HG03103 (cell line): ENCODE data around the gene DNAH11.
A peak's percentile ranks its signal among the peaks of the same experiment; 100 is the strongest.

Experiments
- ATAC-seq: cut with Tn5 transposase; IDR thresholded peaks from one replicate; pipeline ENCODE4 v1.9.1; 2021; ENCODE audit warnings: low read depth; ENCODE audit not compliant: unreplicated experiment

The DNAH11 gene

GRCh38 chr7:21547501-21547900 is 4.7 kb downstream of the DNAH11 start:
- ATAC-seq = no peak

- no peak for ATAC-seq
Observed at GRCh38 chr7:21548491-21548890, 5.7 kb downstream of the DNAH11 start.

- ATAC-seq = no peak
Observed at GRCh38 chr7:21550076-21550475, 7.2 kb downstream of the DNAH11 start.

- ATAC-seq = no peak
Observed at GRCh38 chr7:21550821-21551531, 8.1 kb downstream of the DNAH11 start.

DNA sequence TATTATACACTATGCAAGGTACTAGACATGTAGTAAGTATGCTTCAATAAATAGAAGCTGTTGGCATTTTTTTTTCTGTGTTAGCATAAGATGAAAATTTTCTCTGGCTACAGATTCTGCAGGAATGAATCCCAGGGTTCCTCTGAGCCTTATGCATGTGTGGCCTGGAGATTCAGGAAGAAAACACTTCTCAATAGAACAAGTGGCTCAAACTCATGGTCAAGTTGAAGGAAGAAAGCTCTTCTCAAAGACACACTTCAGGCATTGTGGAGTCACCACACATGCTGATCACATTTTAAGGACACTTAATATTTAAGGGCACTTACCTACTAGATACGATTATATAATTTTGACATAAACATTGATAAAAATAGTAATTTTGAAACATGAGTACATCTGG is 19.5 kb downstream of the DNAH11 start:
- no peak for ATAC-seq

- ATAC-seq = no peak
Observed at GRCh38 chr7:21565614-21566013, 22.8 kb downstream of the DNAH11 start.

GRCh38 chr7:21566094-21566493 is 23.3 kb downstream of the DNAH11 start:
- ATAC-seq = no peak

DNA sequence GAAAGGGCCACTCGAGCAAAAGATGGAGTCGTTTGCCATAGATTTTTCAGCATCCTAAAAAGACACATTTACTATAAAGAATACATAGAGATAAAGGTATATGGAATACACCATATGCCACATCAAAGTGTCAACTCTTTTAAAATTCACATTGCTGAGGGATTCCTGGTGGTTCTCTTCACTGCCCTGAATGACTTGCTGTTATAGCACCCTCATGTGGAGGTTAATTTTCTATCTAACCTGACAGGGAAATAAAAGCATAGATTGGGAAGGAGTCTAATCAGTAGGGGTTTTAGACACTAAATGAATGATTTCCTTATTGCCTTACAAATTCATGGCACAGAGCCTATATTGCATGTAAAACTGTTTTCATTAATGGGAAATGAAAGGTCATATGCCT is 25.9 kb downstream of the DNAH11 start:
- no peak for ATAC-seq

GRCh38 chr7:21572331-21573313 is 29.8 kb downstream of the DNAH11 start:
- ATAC-seq = no peak

DNA sequence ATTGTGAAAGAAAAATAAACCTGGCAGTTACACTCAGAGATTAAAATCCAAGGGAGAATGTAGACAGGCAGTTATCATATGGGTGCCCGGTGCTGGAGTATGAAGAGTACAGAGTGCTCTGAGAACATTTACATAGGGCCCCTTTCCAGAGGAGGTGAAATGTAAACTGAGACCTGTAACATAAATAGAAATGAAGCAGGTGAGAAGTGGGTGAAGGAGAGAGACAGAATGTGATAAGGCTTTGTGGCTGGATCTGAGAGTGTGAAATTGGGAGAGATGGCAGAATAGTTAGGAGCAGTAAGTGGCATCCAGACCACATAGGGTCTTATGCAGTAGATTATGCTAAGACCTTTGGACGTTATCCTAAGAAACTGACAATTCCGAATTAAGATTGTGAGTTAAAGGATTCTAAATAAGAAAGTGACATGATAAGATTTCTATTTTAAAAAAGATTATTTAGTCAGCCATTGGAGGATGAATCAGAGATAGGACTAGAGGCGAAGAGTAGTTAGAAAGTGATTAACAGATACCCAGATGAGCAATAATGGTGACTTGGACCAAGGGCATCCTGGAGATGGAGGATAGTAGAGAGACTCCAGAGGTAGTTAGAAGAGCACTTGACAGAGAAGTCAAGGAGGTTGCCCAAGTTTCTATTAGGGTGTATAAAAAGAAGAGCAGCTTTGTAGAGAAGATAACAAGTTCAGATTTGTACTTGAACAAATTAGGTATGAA is 36.7 kb downstream of the DNAH11 start:
- peak; percentile 21 for ATAC-seq

- peak; percentile 51 for ATAC-seq
Observed at GRCh38 chr7:21580073-21580521, 37.3 kb downstream of the DNAH11 start.

- ATAC-seq = no peak
Observed at GRCh38 chr7:21585070-21585724, 42.4 kb downstream of the DNAH11 start.

GRCh38 chr7:21587139-21587784 is 44.4 kb downstream of the DNAH11 start:
- no peak for ATAC-seq

GRCh38 chr7:21596801-21597200 is 54.0 kb downstream of the DNAH11 start:
- ATAC-seq = no peak

GRCh38 chr7:21603462-21603861 is 60.6 kb downstream of the DNAH11 start:
- ATAC-seq = no peak

GRCh38 chr7:21603972-21604749 is 61.3 kb downstream of the DNAH11 start:
- no peak for ATAC-seq

- ATAC-seq = no peak
Observed at GRCh38 chr7:21605008-21605585, 62.3 kb downstream of the DNAH11 start.

- ATAC-seq = no peak
Observed at GRCh38 chr7:21608465-21608864, 65.6 kb downstream of the DNAH11 start.

DNA sequence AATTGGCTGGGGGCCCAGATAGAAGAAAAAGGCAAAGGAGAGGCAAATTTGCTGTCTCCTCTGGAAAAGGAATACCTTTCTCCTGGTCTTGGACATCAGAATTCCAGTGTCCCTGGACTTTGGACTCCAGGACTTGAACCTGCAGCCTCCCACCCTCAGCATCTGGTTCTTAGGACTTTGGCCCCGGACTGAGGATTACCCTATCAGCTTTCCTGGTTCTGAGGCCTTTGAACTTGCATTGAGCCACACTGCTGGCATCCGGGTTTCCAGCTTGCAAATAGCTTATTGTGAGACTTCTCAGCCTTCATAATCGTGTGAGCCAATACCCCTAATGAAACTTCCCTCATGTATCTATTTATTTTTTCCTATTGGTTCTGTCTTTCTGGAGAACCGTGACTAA is 68.3 kb downstream of the DNAH11 start:
- ATAC-seq = no peak
